Hepatocyte (in vitro differentiated cells): ENCODE measurements around the gene PKN1. TPM values are rescaled to one million over a fixed set of nuclear protein-coding genes. Genes with fewer than 3 reads are reported as not detected.

Experiments
- DNase-seq: peaks from one replicate; pipeline ENCODE4 v3.0.0-alpha.2; 2016; ENCODE audit warnings: low spot score
- H2AFZ ChIP-seq: fragments of 200-600 bp; sonication (generic); 2 replicates; pipeline ENCODE4 v1.6.0; 2016; ENCODE audit warnings: antibody characterized with exemption, mild to moderate bottlenecking
- H3K27ac ChIP-seq: fragments of 200-600 bp; sonication (generic); 2 replicates; pipeline ENCODE4 v1.5.1; 2016; ENCODE audit warnings: mild to moderate bottlenecking
- H3K27me3 ChIP-seq: fragments of 200-600 bp; sonication (generic); 2 replicates; pipeline ENCODE4 v1.6.1; 2016
- H3K36me3 ChIP-seq: fragments of 200-600 bp; sonication (generic); replicated peaks from 2 replicates; pipeline ENCODE4 v1.5.1; 2016; ENCODE audit warnings: low read depth; ENCODE audit not compliant: insufficient read depth
- H3K4me1 ChIP-seq: fragments of 200-600 bp; sonication (generic); 2 replicates; pipeline ENCODE4 v1.5.1; 2016; ENCODE audit warnings: mild to moderate bottlenecking, moderate library complexity; ENCODE audit not compliant: insufficient read depth
- H3K4me2 ChIP-seq: fragments of 200-600 bp; sonication (generic); 2 replicates; pipeline ENCODE4 v1.6.0; 2016
- H3K4me3 ChIP-seq: fragments of 200-600 bp; sonication (generic); 2 replicates; pipeline ENCODE4 v1.5.1; 2016; ENCODE audit warnings: mild to moderate bottlenecking
- H3K79me2 ChIP-seq: fragments of 200-600 bp; sonication (generic); 2 replicates; pipeline ENCODE4 v1.6.0; 2017; ENCODE audit warnings: mild to moderate bottlenecking
- H3K9me2 ChIP-seq: fragments of 200-600 bp; sonication (generic); replicated peaks from 2 replicates; pipeline ENCODE4 v1.6.0; 2017; ENCODE audit warnings: mild to moderate bottlenecking; ENCODE audit not compliant: insufficient read depth
- H3K9me3 ChIP-seq: fragments of 200-600 bp; sonication (generic); 2 replicates; pipeline ENCODE4 v1.5.1; 2016; ENCODE audit warnings: low read depth, mild to moderate bottlenecking
- H4K20me1 ChIP-seq: fragments of 200-600 bp; sonication (generic); 2 replicates; pipeline ENCODE4 v1.6.0; 2016; ENCODE audit warnings: mild to moderate bottlenecking; ENCODE audit not compliant: insufficient read depth, poor library complexity, severe bottlenecking
- EZH2 ChIP-seq: fragments of 200-600 bp; sonication (generic); IDR thresholded peaks from 2 replicates; pipeline ENCODE4 v1.6.1; 2016; ENCODE audit warnings: antibody characterized with exemption, mild to moderate bottlenecking, borderline replicate concordance
- EZH2phosphoT487 ChIP-seq: fragments of 200-600 bp; sonication (generic); IDR thresholded peaks from one replicate; pipeline ENCODE4 v1.6.1; 2018; ENCODE audit warnings: antibody characterized with exemption, mild to moderate bottlenecking, low read depth, moderate library complexity; ENCODE audit not compliant: unreplicated experiment, severe bottlenecking
- WGBS: methylation state at CpG from one replicate; pipeline ENCODE4 v1.1.6; 2016; ENCODE audit warnings: low lambda C conversion rate; ENCODE audit errors: missing lambda C conversion rate; 5-methylcytosine and 5-hydroxymethylcytosine counted together
- polyA plus RNA-seq: library from polyadenylated mRNA; unstranded; fragments of >200 nt; fragmentation: Nextera tagmentation; extraction: Ambion mirVana; gene quantifications from 2 replicates; pipeline ENCODE4 v1.2.1, GENCODE V29; 2016
- total RNA-seq: library from RNA; depleted of rRNA; stranded (reverse); fragments of >200 nt; gene quantifications from 2 replicates; pipeline ENCODE4 v1.2.3, GENCODE V29; 2014
- TF ChIP-seq, protein P1 (sequence below): fragments of 200-600 bp; sonication (generic); IDR thresholded peaks from 2 replicates; pipeline ENCODE4 v1.5.1; 2016; ENCODE audit warnings: antibody characterized with exemption, mild to moderate bottlenecking; ENCODE audit not compliant: poor library complexity

PKN1 gene
- 57.4 and 61.4 TPM in 2 replicates for total RNA-seq
- 83.3 and 88.5 TPM in 2 replicates for polyA plus RNA-seq

DNA sequence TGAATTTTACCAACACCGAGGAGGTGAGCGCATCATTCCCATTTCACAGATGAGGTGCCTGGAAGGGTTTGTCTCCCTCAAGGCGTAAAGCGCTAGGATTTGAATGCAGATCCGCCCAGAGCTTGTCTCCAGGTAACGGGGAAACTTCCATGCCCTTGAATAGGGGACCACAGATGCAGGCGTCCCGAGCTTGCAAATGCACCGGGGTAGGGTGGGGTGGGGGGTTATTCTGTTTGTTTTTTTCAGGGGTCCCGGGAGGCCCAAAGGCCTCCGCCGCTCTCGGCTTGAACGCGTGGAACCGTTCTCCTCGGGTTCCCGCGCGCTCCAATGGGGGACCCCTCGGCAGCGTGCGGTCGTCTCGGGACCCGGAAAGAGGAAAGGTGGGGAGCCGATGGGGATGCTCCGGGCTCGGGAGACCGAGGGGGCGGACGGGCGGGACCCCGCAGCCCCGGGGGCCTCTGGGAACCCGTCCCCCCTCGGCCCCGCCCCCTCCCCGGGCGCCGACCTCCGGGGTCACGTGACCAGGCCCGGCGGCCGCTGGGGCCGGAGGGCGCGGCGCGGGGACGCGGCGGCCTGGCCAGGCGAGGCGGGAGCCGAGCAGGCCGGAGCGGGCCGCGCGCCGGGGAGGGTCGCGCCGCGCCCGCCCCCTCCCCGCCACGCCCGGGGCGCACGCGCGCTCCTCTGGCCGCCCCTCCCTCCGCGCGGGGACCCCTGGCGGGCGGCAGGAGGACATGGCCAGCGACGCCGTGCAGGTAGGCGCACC lies at the start of gene PKN1:
PKN1 (plus strand) TSS at position 516 of the 763 bp plus-strand sequence; CDS start at position 732, 216 bp downstream.
- H3K9me2 ChIP-seq = no peaks in the 10 kb centered on the region
- peak within 1 kb of the TSS; percentile 43 for H3K27ac ChIP-seq
- WGBS = 10% methylated on average over 12 of the region's 85 CpGs
- no peaks in the 10 kb centered on the region for H3K27me3 ChIP-seq
- no peaks in the 10 kb centered on the region for H3K9me3 ChIP-seq
- H4K20me1 ChIP-seq = no peaks in the 10 kb centered on the region
- DNase-seq = peak; percentile 84
- no peaks in the 10 kb centered on the region for H3K36me3 ChIP-seq
- TF ChIP-seq EZH2phosphoT487 = no peak
- TF ChIP-seq, protein P1, sequence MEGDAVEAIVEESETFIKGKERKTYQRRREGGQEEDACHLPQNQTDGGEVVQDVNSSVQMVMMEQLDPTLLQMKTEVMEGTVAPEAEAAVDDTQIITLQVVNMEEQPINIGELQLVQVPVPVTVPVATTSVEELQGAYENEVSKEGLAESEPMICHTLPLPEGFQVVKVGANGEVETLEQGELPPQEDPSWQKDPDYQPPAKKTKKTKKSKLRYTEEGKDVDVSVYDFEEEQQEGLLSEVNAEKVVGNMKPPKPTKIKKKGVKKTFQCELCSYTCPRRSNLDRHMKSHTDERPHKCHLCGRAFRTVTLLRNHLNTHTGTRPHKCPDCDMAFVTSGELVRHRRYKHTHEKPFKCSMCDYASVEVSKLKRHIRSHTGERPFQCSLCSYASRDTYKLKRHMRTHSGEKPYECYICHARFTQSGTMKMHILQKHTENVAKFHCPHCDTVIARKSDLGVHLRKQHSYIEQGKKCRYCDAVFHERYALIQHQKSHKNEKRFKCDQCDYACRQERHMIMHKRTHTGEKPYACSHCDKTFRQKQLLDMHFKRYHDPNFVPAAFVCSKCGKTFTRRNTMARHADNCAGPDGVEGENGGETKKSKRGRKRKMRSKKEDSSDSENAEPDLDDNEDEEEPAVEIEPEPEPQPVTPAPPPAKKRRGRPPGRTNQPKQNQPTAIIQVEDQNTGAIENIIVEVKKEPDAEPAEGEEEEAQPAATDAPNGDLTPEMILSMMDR = no peak
- no peak for TF ChIP-seq EZH2
- H3K4me3 ChIP-seq = peak within 1 kb of the TSS; percentile 97
- peaks cover 14% of the 10 kb centered on the region for H3K4me1 ChIP-seq
- H3K79me2 ChIP-seq = peaks cover 44% of the 10 kb centered on the region
- H2AFZ ChIP-seq = peak within 1 kb of the TSS; percentile 98
- peak within 1 kb of the TSS; percentile 98 for H3K4me2 ChIP-seq

DNA sequence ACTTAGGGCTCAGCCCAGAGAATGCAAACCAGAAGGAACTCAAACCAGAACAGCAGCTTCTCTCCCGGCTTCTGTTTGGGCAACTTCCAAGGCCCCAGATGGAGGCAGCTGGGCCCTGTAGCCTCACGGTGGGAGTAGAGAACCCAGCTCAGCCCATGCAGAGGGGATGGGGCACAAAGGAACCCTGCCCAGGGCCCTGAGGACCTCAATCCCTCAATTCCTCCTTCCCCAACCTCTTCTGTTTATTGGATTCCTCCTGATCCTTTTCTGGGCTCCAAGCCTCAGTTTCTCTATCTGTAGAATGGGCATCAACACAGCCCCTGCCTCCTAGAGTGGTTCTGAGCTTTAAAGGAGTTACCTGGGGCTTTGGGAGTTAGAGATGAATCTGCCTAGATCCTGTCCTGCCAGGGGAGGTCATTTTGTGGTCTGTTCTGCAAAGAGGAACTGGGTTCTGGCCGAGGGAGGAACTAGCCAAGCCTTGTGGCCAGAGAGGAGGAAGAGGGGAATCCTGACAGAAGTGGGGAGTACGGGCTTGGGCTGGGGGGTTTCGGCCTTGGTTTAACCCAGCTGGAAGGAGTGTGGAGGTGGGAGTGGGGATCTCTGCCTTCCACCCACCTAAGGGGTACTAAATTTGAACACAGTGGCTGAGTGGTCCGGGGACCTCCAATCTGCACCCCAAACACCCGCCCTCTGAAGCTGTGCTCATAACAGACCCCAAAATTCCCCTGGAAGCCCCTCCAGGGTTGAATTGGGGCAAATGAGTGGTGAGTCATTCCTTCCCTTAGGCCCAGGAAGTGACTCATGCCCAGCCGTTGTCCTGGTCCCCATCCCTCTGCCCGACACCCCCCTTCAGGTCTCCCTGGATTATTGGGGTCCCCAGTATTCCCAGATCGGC lies 49.2 kb upstream of the PKN1 start:
- Histone ChIP-seq H3K4me1 (peaks cover 19% of the 10 kb centered on the region), H3K4me2 (peak overlapping the region; percentile 12), H2AFZ (no peak overlapping the region)

DNA sequence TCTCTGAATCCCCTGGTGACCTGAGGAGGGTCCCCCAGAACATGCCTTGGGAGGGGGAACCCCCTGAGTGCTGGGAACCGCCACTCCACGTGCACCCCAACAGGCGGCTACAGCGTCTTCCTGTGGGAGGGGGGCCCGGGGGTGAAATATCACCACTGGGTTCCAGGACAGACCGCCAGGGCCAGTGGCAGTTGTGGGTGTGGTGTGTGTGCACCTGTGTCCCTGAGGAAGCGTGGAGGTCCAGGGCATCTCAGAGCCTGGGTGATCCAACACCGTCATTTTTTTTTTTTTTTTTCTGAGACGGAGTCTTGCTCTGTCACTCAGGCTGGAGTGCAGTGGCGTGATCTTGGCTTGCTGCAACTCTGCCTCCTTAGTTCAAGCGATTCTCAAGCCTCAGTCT lies 47.6 kb upstream of the PKN1 start:
- TF ChIP-seq, protein P1 = no peak
- TF ChIP-seq EZH2 (no peak), EZH2phosphoT487 (no peak)
- WGBS = 88% methylated on average over 11 of the region's 11 CpGs
- Histone ChIP-seq H3K4me3 (no peak overlapping the region), H2AFZ (no peak overlapping the region), H3K36me3 (no peaks in the 10 kb centered on the region), H4K20me1 (no peaks in the 10 kb centered on the region), H3K27ac (no peak overlapping the region), H3K27me3 (no peaks in the 10 kb centered on the region), H3K9me3 (no peaks in the 10 kb centered on the region), H3K4me1 (peaks cover 19% of the 10 kb centered on the region), H3K4me2 (no peak overlapping the region), H3K79me2 (no peaks in the 10 kb centered on the region), H3K9me2 (no peaks in the 10 kb centered on the region)
- no peak for DNase-seq

More for the DNA sequence above, 49.2 kb upstream of the PKN1 start:
- TF ChIP-seq EZH2phosphoT487 (no peak), EZH2 (no peak)
- TF ChIP-seq, protein P1 = no peak
- no peaks in the 10 kb centered on the region for H3K36me3 ChIP-seq
- DNase-seq = no peak
- no peaks in the 10 kb centered on the region for H3K27me3 ChIP-seq
- H3K9me2 ChIP-seq = no peaks in the 10 kb centered on the region
- no peaks in the 10 kb centered on the region for H3K9me3 ChIP-seq
- H4K20me1 ChIP-seq = no peaks in the 10 kb centered on the region
- H3K79me2 ChIP-seq = no peaks in the 10 kb centered on the region
- H3K27ac ChIP-seq = no peak overlapping the region
- 81% methylated on average over 8 of the region's 10 CpGs for WGBS
- no peak overlapping the region for H3K4me3 ChIP-seq
